Smooth muscle cell (in vitro differentiated cells): ENCODE measurements around the gene SIK3. TPM values are rescaled to one million over a fixed set of nuclear protein-coding genes. Genes with fewer than 3 reads are reported as not detected.
A peak's percentile ranks its signal among the peaks of the same experiment; 100 is the strongest.

ENCODE experiments used
- DNase-seq: peaks from one replicate; lab custom pipeline; 2025; ENCODE audit not compliant: unreplicated experiment; lab: John Stamatoyannopoulos, UW
- H2AFZ ChIP-seq: fragments of 200-600 bp; sonication (generic); 2 replicates; pipeline ENCODE4 v1.6.0; 2016; ENCODE audit warnings: antibody characterized with exemption, low read depth, mild to moderate bottlenecking
- H3F3A ChIP-seq: fragments of 200-600 bp; sonication (generic); 2 replicates; pipeline ENCODE4 v1.6.0; 2017; ENCODE audit warnings: antibody characterized with exemption, low read depth
- H3K27ac ChIP-seq: fragments of 200-600 bp; sonication (generic); 2 replicates; pipeline ENCODE4 v1.5.1; 2016; ENCODE audit warnings: low read depth, mild to moderate bottlenecking
- H3K27me3 ChIP-seq: fragments of 200-600 bp; sonication (generic); 2 replicates; pipeline ENCODE4 v1.6.1; 2016; ENCODE audit warnings: low read depth, mild to moderate bottlenecking
- H3K36me3 ChIP-seq: fragments of 200-600 bp; sonication (generic); 2 replicates; pipeline ENCODE4 v1.5.1; 2016; ENCODE audit warnings: low read depth
- H3K4me1 ChIP-seq: fragments of 200-600 bp; sonication (generic); 2 replicates; pipeline ENCODE4 v1.5.1; 2016; ENCODE audit warnings: low read depth
- H3K4me2 ChIP-seq: fragments of 200-600 bp; sonication (generic); 2 replicates; pipeline ENCODE4 v1.6.0; 2016; ENCODE audit warnings: mild to moderate bottlenecking
- H3K4me3 ChIP-seq: fragments of 200-600 bp; sonication (generic); 2 replicates; pipeline ENCODE4 v1.5.1; 2016; ENCODE audit warnings: mild to moderate bottlenecking
- H3K79me2 ChIP-seq: fragments of 200-600 bp; sonication (generic); 2 replicates; pipeline ENCODE4 v1.6.0; 2016; ENCODE audit warnings: low read depth, mild to moderate bottlenecking
- H3K9ac ChIP-seq: fragments of 200-600 bp; sonication (generic); 2 replicates; pipeline ENCODE4 v1.6.0; 2016; ENCODE audit warnings: low read depth
- H3K9me3 ChIP-seq: fragments of 200-600 bp; sonication (generic); replicated peaks from 2 replicates; pipeline ENCODE4 v1.5.1; 2016; ENCODE audit warnings: low read depth
- H4K20me1 ChIP-seq: fragments of 200-600 bp; sonication (generic); 2 replicates; pipeline ENCODE4 v1.6.0; 2016; ENCODE audit warnings: low read depth
- CTCF ChIP-seq: fragments of 200-600 bp; sonication (generic); IDR thresholded peaks from 2 replicates; pipeline ENCODE4 v1.5.1; 2017; ENCODE audit warnings: borderline replicate concordance, mild to moderate bottlenecking, antibody characterized with exemption; ENCODE audit not compliant: insufficient read depth, poor library complexity, severe bottlenecking
- WGBS: methylation state at CpG from one replicate; pipeline ENCODE4 v1.1.7; 2016; ENCODE audit warnings: low lambda C conversion rate; 5-methylcytosine and 5-hydroxymethylcytosine counted together
- polyA plus RNA-seq: library from polyadenylated mRNA; unstranded; fragments of >200 nt; fragmentation: Nextera tagmentation; extraction: Ambion mirVana; gene quantifications from 2 replicates; pipeline ENCODE4 v1.2.1, GENCODE V29; 2016
- total RNA-seq: library from RNA; depleted of rRNA; stranded (reverse); fragments of >200 nt; gene quantifications from 2 replicates; pipeline ENCODE4 v1.2.3, GENCODE V29; 2014

The SIK3 gene
- total and polyA plus RNA-seq, 2 experiments from 2014 or later = 11.0 to 11.9 TPM

- H3K4me2 ChIP-seq = no peak overlapping the region
- no peak overlapping the region for H2AFZ ChIP-seq
- H3K9me3 ChIP-seq = no peaks in the 10 kb centered on the region
- H3K79me2 ChIP-seq = no peaks in the 10 kb centered on the region
- H3K4me1 ChIP-seq = peaks cover 7% of the 10 kb centered on the region
- no peak for TF ChIP-seq CTCF
- DNase-seq = no peak
- no peaks in the 10 kb centered on the region for H3F3A ChIP-seq
- H3K9ac ChIP-seq = no peak overlapping the region
- H3K36me3 ChIP-seq = no peaks in the 10 kb centered on the region
- peaks cover 27% of the 10 kb centered on the region for H4K20me1 ChIP-seq
- no peak overlapping the region for H3K4me3 ChIP-seq
- H3K27me3 ChIP-seq = no peaks in the 10 kb centered on the region
- 96% methylated on average over 7 of the region's 7 CpGs for WGBS
- H3K27ac ChIP-seq = no peak overlapping the region
These were observed 166.0 kb downstream of the SIK3 start for GRCh38 chr11:116932181-116932580.

GRCh38 chr11:116931206-116931953, 166.8 kb downstream of the SIK3 start:
- Histone ChIP-seq H3K27me3 (no peaks in the 10 kb centered on the region), H2AFZ (no peak overlapping the region), H3K4me2 (no peak overlapping the region), H3K79me2 (no peaks in the 10 kb centered on the region), H3K9me3 (no peaks in the 10 kb centered on the region), H3K4me3 (no peak overlapping the region), H3F3A (no peaks in the 10 kb centered on the region), H4K20me1 (peaks cover 27% of the 10 kb centered on the region), H3K36me3 (no peaks in the 10 kb centered on the region), H3K9ac (no peak overlapping the region), H3K4me1 (peaks cover 7% of the 10 kb centered on the region), H3K27ac (no peak overlapping the region)
- DNase-seq = no peak
- TF ChIP-seq CTCF = no peak
- WGBS = 89% methylated on average over 7 of the region's 7 CpGs

GRCh38 chr11:116930586-116930985, 167.6 kb downstream of the SIK3 start:
- Histone ChIP-seq H4K20me1 (peaks cover 27% of the 10 kb centered on the region), H3K36me3 (peaks cover 4% of the 10 kb centered on the region), H3K9me3 (no peaks in the 10 kb centered on the region), H3K79me2 (no peaks in the 10 kb centered on the region), H3K4me1 (peaks cover 8% of the 10 kb centered on the region), H3K4me3 (no peak overlapping the region), H3K27me3 (no peaks in the 10 kb centered on the region), H2AFZ (no peak overlapping the region), H3F3A (no peaks in the 10 kb centered on the region), H3K9ac (no peak overlapping the region), H3K4me2 (peak overlapping the region; percentile 15), H3K27ac (no peak overlapping the region)
- no peak for TF ChIP-seq CTCF
- no peak for DNase-seq
- 78% methylated on average over 2 of the region's 2 CpGs for WGBS

DNA sequence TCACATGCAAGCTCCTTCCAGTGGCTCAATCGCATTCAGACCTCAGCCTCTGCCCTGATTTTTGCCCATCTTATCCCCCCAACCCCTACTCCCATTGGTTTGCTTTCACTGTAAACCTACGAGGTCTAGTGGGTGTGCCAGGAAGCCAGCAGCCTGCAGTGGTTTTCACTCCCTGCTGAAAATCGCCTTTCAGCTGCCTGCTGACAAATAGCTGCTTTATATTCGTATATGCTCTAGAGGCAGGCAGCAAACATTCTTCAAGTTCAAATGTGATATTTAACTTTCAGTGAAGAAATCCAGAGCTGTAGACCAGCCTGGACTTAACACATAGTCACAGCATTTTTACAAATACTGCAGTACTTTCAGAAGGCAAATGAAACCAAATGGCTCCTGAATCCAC, 168.1 kb downstream of the SIK3 start:
- Histone ChIP-seq H2AFZ (no peak overlapping the region), H3K4me3 (no peak overlapping the region), H3K27ac (no peak overlapping the region), H3F3A (no peaks in the 10 kb centered on the region), H3K79me2 (no peaks in the 10 kb centered on the region), H4K20me1 (peaks cover 27% of the 10 kb centered on the region), H3K4me2 (peak overlapping the region; percentile 15), H3K9me3 (no peaks in the 10 kb centered on the region), H3K27me3 (no peaks in the 10 kb centered on the region), H3K9ac (no peak overlapping the region), H3K36me3 (peaks cover 4% of the 10 kb centered on the region), H3K4me1 (peaks cover 12% of the 10 kb centered on the region)
- 33% methylated on average over 4 of the region's 4 CpGs for WGBS
- TF ChIP-seq CTCF = no peak
- no peak for DNase-seq
